C1 segment of cervical spinal cord (tissue), 14 donors: Measurements from ENCODE around the gene TRIO.
A peak's percentile ranks its signal among the peaks of the same experiment; 100 is the strongest.

Source experiments
- DNase-seq, 14 donors: peaks; one replicate each; lab custom pipeline; 2025; lab: John Stamatoyannopoulos, UW

Gene TRIO

GRCh38 chr5:14245132-14245925 is 102.2 kb downstream of the TRIO start:
- peak in 1 of 14 donors; percentile 59 for DNase-seq

- DNase-seq: peak in 1 of 14 donors; percentile 56
Measured at GRCh38 chr5:14246350-14247053, 103.4 kb downstream of the TRIO start.

- no peak for DNase-seq
Measured at GRCh38 chr5:14247054-14247386, 103.9 kb downstream of the TRIO start.

- DNase-seq: peak in 1 of 14 donors; percentile 70
Measured at GRCh38 chr5:14249258-14250082, 106.3 kb downstream of the TRIO start.

GRCh38 chr5:14250084-14250695 is 107.0 kb downstream of the TRIO start:
- peak in 12 of 14 donors; percentile 22 to 92 (median 56) for DNase-seq

- DNase-seq: peak in 1 of 14 donors; percentile 52
Measured at GRCh38 chr5:14250748-14251701, 107.9 kb downstream of the TRIO start.

GRCh38 chr5:14251733-14252132 is 108.6 kb downstream of the TRIO start:
- no peak for DNase-seq

GRCh38 chr5:14252793-14253192 is 109.7 kb downstream of the TRIO start:
- DNase-seq: no peak

- DNase-seq: no peak
Measured at GRCh38 chr5:14254686-14255085, 111.5 kb downstream of the TRIO start.

GRCh38 chr5:14256026-14256690 is 113.0 kb downstream of the TRIO start:
- DNase-seq: no peak

GRCh38 chr5:14256756-14257393 is 113.7 kb downstream of the TRIO start:
- no peak for DNase-seq

- no peak for DNase-seq
Measured at GRCh38 chr5:14257995-14258403, 114.9 kb downstream of the TRIO start.

GRCh38 chr5:14258840-14259239 is 115.7 kb downstream of the TRIO start:
- no peak for DNase-seq

- no peak for DNase-seq
Measured at GRCh38 chr5:14260637-14261036, 117.5 kb downstream of the TRIO start.

GRCh38 chr5:14261235-14261634 is 118.1 kb downstream of the TRIO start:
- DNase-seq: no peak

- no peak for DNase-seq
Measured at GRCh38 chr5:14261856-14262611, 118.9 kb downstream of the TRIO start.

- no peak for DNase-seq
Measured at GRCh38 chr5:14263113-14263512, 120.0 kb downstream of the TRIO start.

GRCh38 chr5:14263699-14264098 is 120.6 kb downstream of the TRIO start:
- DNase-seq: peak in 1 of 14 donors; percentile 24
